GM23338 (cell line): ENCODE results near the gene SPACA7. TPM values are rescaled to one million over a fixed set of nuclear protein-coding genes. Genes with fewer than 3 reads are reported as not detected.

Experiments used
- ATAC-seq: fragments of 200-7000 bp; cut with Tn5 transposase; 3 replicates; pipeline ENCODE4 v1.9.1; 2020
- DNase-seq: peaks from one replicate; pipeline ENCODE4 v3.0.0-alpha.2; 2015; ENCODE audit warnings: low spot score
- H2AFZ ChIP-seq: fragments of 200-600 bp; sonication (generic); 2 replicates; pipeline ENCODE4 v1.8.0; 2016; ENCODE audit warnings: antibody characterized with exemption, mild to moderate bottlenecking, moderate library complexity
- H3F3A ChIP-seq: fragments of 200-600 bp; sonication (generic); replicated peaks from 2 replicates; pipeline ENCODE4 v1.8.0; 2017; ENCODE audit warnings: antibody characterized with exemption, mixed run types, low read depth
- H3K27ac ChIP-seq: fragments of 200-600 bp; sonication (generic); 2 replicates; pipeline ENCODE4 v1.6.1; 2016; ENCODE audit warnings: low read depth
- H3K27me3 ChIP-seq: fragments of 200-600 bp; sonication (generic); 2 replicates; pipeline ENCODE4 v1.8.0; 2016; ENCODE audit warnings: mild to moderate bottlenecking, mixed run types, moderate library complexity; ENCODE audit not compliant: insufficient read depth
- H3K36me3 ChIP-seq: fragments of 200-600 bp; sonication (generic); 2 replicates; pipeline ENCODE4 v1.8.0; 2016; ENCODE audit warnings: mild to moderate bottlenecking; ENCODE audit not compliant: insufficient read depth
- H3K4me1 ChIP-seq: fragments of 200-600 bp; sonication (generic); 2 replicates; pipeline ENCODE4 v1.8.0; 2016; ENCODE audit warnings: mild to moderate bottlenecking, moderate library complexity; ENCODE audit not compliant: insufficient read depth
- H3K4me2 ChIP-seq: fragments of 200-600 bp; sonication (generic); 2 replicates; pipeline ENCODE4 v1.7.1; 2017; ENCODE audit warnings: mixed run types
- H3K4me3 ChIP-seq: fragments of 200-600 bp; sonication (generic); 2 replicates; pipeline ENCODE4 v1.6.1; 2016; ENCODE audit warnings: mixed run types
- H3K79me2 ChIP-seq: fragments of 200-600 bp; sonication (generic); replicated peaks from 2 replicates; pipeline ENCODE4 v1.8.0; 2017; ENCODE audit warnings: mild to moderate bottlenecking; ENCODE audit not compliant: insufficient read depth
- H3K9me2 ChIP-seq: fragments of 200-600 bp; sonication (generic); 2 replicates; pipeline ENCODE4 v1.8.0; 2017; ENCODE audit not compliant: insufficient read depth
- H4K20me1 ChIP-seq: fragments of 200-600 bp; sonication (generic); replicated peaks from 2 replicates; pipeline ENCODE4 v1.8.0; 2017; ENCODE audit warnings: mild to moderate bottlenecking; ENCODE audit not compliant: insufficient read depth
- H3K27ac Mint-ChIP-seq: 2 replicates; pipeline ENCODE4 v1.8.0; 2020; ENCODE audit warnings: inconsistent platforms, mild to moderate bottlenecking, moderate library complexity, mixed read lengths
- H3K27me3 Mint-ChIP-seq: 3 replicates; pipeline ENCODE4 v1.8.0; 2022; ENCODE audit warnings: low read depth, mild to moderate bottlenecking, moderate library complexity, mixed read lengths, inconsistent platforms; ENCODE audit not compliant: insufficient read depth, poor library complexity
- H3K36me3 Mint-ChIP-seq: 3 replicates; pipeline ENCODE4 v1.8.0; 2021; ENCODE audit warnings: low read depth, mild to moderate bottlenecking, inconsistent platforms, moderate library complexity, mixed read lengths
- H3K4me1 Mint-ChIP-seq: 3 replicates; pipeline ENCODE4 v1.8.0; 2020; ENCODE audit warnings: mild to moderate bottlenecking, inconsistent platforms, mixed read lengths
- H3K4me3 Mint-ChIP-seq: 3 replicates; pipeline ENCODE4 v1.8.0; 2021; ENCODE audit warnings: moderate library complexity, mild to moderate bottlenecking, inconsistent platforms, mixed read lengths
- H3K9me3 Mint-ChIP-seq: 3 replicates; pipeline ENCODE4 v1.8.0; 2020; ENCODE audit warnings: moderate library complexity, mild to moderate bottlenecking, inconsistent platforms, mixed read lengths
- EZH2 ChIP-seq: fragments of 200-600 bp; sonication (generic); IDR thresholded peaks from one replicate; pipeline ENCODE4 v1.8.0; 2017; ENCODE audit warnings: antibody characterized with exemption, mild to moderate bottlenecking, low read depth; ENCODE audit not compliant: unreplicated experiment
- EZH2phosphoT487 ChIP-seq: fragments of 200-600 bp; sonication (generic); IDR thresholded peaks from one replicate; pipeline ENCODE4 v1.8.1; 2018; ENCODE audit warnings: antibody characterized with exemption; ENCODE audit not compliant: unreplicated experiment
- JUNB ChIP-seq: IDR thresholded peaks from one replicate; pipeline ENCODE4 v1.6.1; 2016; ENCODE audit warnings: antibody characterized with exemption; ENCODE audit not compliant: unreplicated experiment
- polyA plus RNA-seq: library from polyadenylated mRNA; unstranded; fragments of >200 nt; fragmentation: Nextera tagmentation; extraction: Ambion mirVana; gene quantifications from 2 replicates; pipeline ENCODE4 v1.2.1, GENCODE V29; 2016
- total RNA-seq: library from RNA; depleted of rRNA; stranded (reverse); fragments of >200 nt; shearing (Covaris generic); gene quantifications from 2 replicates; pipeline ENCODE4 v1.2.3, GENCODE V29; 2014
- TF ChIP-seq, protein P1 (sequence below), 2 experiments: fragments of 200-600 bp in 1 of 2; sonication (generic) in 1 of 2; conservative IDR thresholded peaks; 2 replicates each; pipeline versions ENCODE4 v1.5.1 to v1.6.1; 2016 to 2017; ENCODE audit warnings: antibody characterized with exemption in 2 of 2, low read depth in 2 of 2, mild to moderate bottlenecking in 2 of 2, moderate library complexity in 1 of 2
- TF ChIP-seq, protein P2 (sequence below): IDR thresholded peaks from one replicate; pipeline ENCODE4 v1.6.1; 2018; ENCODE audit warnings: antibody characterized with exemption; ENCODE audit not compliant: unreplicated experiment
- TF ChIP-seq, protein P3 (sequence below): fragments of 250-450 bp; sonication (Bioruptor Pico); IDR thresholded peaks from 2 replicates; pipeline ENCODE4 v1.5.0; 2020; ENCODE audit warnings: mild to moderate bottlenecking, moderate library complexity

SPACA7 gene
- total and polyA plus RNA-seq, 2 experiments from 2014 or later = not detected

DNA sequence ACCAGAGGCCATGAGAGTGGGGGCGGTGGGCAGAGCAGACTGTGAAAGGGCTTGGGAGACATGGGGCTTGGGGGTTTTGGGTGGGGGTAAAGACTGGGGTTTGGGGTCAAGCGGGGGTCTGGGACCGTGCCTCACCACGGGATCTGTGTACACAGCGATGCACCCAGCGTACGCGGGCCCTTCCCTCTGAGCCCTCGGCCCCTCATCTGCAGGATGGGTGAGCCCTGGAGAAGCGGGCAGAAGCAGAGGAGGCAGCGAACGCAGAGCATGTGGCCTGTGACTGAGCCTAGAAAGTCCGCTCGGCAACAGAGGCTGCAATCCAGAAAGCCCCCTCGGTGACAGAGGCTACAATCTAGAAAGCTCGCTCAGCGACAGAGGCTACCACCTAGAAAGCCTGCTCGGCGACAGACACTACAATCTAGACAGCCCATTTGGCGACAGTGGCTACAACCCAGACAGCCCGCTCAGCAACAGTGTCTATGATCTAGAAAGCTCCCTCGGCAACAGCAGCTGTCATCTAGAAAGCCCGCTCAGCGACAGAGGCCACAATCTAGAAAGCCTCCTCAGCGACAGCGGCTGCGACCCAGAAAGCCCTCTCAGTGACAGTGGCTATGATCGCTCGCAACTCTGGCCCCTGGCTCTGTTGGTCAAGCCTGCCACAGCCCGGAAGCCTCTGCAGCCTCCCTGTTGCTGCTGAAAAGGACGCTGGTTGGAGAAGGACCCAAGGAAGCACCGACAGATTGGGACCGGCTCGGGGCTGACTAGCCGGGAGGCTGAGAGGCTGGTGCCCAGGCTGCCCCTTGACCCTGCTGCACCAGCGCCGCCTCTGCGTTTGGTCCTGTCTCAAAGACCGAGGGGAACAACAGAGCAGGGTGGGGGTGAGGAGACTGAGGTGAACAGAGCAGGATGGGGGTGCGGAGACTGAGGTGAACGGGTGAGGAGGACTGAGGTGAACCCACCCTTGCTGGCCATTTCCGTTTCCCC, 68.6 kb downstream of the SPACA7 start:
- Histone ChIP-seq H3K4me1 (no peaks in the 10 kb centered on the region), H3K27ac (no peak overlapping the region), H3K36me3 (no peaks in the 10 kb centered on the region), H4K20me1 (no peaks in the 10 kb centered on the region), H3F3A (no peaks in the 10 kb centered on the region), H3K27me3 (no peaks in the 10 kb centered on the region), H3K9me2 (no peaks in the 10 kb centered on the region), H3K79me2 (no peaks in the 10 kb centered on the region), H3K4me3 (no peak overlapping the region), H3K4me2 (no peak overlapping the region), H2AFZ (no peak overlapping the region)
- H3K27ac Mint-ChIP-seq = no peak overlapping the region
- no peaks in the 10 kb centered on the region for H3K36me3 Mint-ChIP-seq
- H3K27me3 Mint-ChIP-seq = peaks cover 15% of the 10 kb centered on the region
- ATAC-seq = no peak
- H3K4me3 Mint-ChIP-seq = no peak overlapping the region
- H3K4me1 Mint-ChIP-seq = peaks cover 8% of the 10 kb centered on the region; the same call in 2 of the 3 replicates
- no peak for DNase-seq
- TF ChIP-seq EZH2 (no peak), JUNB (no peak)
- TF ChIP-seq, protein P1, sequence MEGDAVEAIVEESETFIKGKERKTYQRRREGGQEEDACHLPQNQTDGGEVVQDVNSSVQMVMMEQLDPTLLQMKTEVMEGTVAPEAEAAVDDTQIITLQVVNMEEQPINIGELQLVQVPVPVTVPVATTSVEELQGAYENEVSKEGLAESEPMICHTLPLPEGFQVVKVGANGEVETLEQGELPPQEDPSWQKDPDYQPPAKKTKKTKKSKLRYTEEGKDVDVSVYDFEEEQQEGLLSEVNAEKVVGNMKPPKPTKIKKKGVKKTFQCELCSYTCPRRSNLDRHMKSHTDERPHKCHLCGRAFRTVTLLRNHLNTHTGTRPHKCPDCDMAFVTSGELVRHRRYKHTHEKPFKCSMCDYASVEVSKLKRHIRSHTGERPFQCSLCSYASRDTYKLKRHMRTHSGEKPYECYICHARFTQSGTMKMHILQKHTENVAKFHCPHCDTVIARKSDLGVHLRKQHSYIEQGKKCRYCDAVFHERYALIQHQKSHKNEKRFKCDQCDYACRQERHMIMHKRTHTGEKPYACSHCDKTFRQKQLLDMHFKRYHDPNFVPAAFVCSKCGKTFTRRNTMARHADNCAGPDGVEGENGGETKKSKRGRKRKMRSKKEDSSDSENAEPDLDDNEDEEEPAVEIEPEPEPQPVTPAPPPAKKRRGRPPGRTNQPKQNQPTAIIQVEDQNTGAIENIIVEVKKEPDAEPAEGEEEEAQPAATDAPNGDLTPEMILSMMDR (conservative IDR thresholded peaks at IDR 0.05; ENCODE audit: low read depth in 2 of 2) = no peak
- TF ChIP-seq, protein P2, sequence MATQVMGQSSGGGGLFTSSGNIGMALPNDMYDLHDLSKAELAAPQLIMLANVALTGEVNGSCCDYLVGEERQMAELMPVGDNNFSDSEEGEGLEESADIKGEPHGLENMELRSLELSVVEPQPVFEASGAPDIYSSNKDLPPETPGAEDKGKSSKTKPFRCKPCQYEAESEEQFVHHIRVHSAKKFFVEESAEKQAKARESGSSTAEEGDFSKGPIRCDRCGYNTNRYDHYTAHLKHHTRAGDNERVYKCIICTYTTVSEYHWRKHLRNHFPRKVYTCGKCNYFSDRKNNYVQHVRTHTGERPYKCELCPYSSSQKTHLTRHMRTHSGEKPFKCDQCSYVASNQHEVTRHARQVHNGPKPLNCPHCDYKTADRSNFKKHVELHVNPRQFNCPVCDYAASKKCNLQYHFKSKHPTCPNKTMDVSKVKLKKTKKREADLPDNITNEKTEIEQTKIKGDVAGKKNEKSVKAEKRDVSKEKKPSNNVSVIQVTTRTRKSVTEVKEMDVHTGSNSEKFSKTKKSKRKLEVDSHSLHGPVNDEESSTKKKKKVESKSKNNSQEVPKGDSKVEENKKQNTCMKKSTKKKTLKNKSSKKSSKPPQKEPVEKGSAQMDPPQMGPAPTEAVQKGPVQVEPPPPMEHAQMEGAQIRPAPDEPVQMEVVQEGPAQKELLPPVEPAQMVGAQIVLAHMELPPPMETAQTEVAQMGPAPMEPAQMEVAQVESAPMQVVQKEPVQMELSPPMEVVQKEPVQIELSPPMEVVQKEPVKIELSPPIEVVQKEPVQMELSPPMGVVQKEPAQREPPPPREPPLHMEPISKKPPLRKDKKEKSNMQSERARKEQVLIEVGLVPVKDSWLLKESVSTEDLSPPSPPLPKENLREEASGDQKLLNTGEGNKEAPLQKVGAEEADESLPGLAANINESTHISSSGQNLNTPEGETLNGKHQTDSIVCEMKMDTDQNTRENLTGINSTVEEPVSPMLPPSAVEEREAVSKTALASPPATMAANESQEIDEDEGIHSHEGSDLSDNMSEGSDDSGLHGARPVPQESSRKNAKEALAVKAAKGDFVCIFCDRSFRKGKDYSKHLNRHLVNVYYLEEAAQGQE = no peak
- H3K9me3 Mint-ChIP-seq = no peaks in the 10 kb centered on the region; the same call in 2 of the 3 replicates

DNA sequence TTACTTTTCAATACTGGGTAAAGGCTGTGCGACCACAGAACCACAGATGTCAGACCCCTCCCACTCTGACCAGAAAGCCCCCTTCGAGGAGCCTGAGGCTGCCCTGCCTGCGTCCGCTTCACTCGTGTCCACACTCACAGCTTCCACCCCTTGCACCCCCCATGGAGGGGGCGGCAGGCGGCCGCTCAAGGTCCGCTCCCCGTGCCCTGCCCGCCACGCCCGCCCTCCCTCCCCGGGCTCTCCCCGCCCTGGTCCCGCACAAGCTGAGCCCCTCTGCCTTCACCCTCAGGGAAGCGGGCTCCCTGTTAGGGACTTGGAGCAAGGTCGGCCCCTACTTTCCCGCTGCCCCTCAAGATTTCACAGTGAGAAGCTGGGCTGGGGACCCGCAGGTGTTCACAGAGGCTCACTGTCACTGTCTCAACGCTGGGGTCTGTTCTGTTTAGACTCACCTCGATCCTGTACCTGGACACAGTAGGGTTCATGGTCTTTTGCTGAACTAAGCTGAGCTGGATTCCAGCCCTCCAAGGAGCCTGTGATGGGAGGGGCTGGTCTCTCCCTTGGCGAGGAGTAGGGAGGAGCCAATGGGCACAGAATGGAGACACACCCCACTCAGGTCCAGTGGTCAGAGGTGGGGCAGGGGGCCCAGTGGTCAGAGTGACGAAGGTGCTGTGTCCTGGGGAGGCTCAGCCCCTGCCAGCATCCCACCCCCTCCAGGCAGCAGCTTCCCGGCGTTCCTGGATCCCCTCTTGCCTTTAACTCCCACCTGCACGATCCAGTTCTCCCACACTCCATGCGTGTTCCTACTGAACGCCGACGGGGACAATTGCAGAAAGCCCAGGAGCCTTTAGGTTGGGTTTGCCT, 69.5 kb downstream of the SPACA7 start:
- Mint-ChIP-seq H3K4me3 (no peak overlapping the region), H3K36me3 (no peaks in the 10 kb centered on the region), H3K9me3 (no peaks in the 10 kb centered on the region), H3K27ac (no peak overlapping the region), H3K4me1 (peaks cover 8% of the 10 kb centered on the region; the same call in 2 of the 3 replicates), H3K27me3 (peaks cover 15% of the 10 kb centered on the region)
- no peaks in the 10 kb centered on the region for H4K20me1 ChIP-seq
- no peak overlapping the region for H3K27ac ChIP-seq
- H3K79me2 ChIP-seq = no peaks in the 10 kb centered on the region
- no peak overlapping the region for H3K4me3 ChIP-seq
- no peak overlapping the region for H3K4me2 ChIP-seq
- no peaks in the 10 kb centered on the region for H3K27me3 ChIP-seq
- H3F3A ChIP-seq = no peaks in the 10 kb centered on the region
- no peaks in the 10 kb centered on the region for H3K36me3 ChIP-seq
- H3K4me1 ChIP-seq = no peaks in the 10 kb centered on the region
- H3K9me2 ChIP-seq = no peaks in the 10 kb centered on the region
- H2AFZ ChIP-seq = no peak overlapping the region
- ATAC-seq (no peak), DNase-seq (no peak)
- TF ChIP-seq, protein P3, sequence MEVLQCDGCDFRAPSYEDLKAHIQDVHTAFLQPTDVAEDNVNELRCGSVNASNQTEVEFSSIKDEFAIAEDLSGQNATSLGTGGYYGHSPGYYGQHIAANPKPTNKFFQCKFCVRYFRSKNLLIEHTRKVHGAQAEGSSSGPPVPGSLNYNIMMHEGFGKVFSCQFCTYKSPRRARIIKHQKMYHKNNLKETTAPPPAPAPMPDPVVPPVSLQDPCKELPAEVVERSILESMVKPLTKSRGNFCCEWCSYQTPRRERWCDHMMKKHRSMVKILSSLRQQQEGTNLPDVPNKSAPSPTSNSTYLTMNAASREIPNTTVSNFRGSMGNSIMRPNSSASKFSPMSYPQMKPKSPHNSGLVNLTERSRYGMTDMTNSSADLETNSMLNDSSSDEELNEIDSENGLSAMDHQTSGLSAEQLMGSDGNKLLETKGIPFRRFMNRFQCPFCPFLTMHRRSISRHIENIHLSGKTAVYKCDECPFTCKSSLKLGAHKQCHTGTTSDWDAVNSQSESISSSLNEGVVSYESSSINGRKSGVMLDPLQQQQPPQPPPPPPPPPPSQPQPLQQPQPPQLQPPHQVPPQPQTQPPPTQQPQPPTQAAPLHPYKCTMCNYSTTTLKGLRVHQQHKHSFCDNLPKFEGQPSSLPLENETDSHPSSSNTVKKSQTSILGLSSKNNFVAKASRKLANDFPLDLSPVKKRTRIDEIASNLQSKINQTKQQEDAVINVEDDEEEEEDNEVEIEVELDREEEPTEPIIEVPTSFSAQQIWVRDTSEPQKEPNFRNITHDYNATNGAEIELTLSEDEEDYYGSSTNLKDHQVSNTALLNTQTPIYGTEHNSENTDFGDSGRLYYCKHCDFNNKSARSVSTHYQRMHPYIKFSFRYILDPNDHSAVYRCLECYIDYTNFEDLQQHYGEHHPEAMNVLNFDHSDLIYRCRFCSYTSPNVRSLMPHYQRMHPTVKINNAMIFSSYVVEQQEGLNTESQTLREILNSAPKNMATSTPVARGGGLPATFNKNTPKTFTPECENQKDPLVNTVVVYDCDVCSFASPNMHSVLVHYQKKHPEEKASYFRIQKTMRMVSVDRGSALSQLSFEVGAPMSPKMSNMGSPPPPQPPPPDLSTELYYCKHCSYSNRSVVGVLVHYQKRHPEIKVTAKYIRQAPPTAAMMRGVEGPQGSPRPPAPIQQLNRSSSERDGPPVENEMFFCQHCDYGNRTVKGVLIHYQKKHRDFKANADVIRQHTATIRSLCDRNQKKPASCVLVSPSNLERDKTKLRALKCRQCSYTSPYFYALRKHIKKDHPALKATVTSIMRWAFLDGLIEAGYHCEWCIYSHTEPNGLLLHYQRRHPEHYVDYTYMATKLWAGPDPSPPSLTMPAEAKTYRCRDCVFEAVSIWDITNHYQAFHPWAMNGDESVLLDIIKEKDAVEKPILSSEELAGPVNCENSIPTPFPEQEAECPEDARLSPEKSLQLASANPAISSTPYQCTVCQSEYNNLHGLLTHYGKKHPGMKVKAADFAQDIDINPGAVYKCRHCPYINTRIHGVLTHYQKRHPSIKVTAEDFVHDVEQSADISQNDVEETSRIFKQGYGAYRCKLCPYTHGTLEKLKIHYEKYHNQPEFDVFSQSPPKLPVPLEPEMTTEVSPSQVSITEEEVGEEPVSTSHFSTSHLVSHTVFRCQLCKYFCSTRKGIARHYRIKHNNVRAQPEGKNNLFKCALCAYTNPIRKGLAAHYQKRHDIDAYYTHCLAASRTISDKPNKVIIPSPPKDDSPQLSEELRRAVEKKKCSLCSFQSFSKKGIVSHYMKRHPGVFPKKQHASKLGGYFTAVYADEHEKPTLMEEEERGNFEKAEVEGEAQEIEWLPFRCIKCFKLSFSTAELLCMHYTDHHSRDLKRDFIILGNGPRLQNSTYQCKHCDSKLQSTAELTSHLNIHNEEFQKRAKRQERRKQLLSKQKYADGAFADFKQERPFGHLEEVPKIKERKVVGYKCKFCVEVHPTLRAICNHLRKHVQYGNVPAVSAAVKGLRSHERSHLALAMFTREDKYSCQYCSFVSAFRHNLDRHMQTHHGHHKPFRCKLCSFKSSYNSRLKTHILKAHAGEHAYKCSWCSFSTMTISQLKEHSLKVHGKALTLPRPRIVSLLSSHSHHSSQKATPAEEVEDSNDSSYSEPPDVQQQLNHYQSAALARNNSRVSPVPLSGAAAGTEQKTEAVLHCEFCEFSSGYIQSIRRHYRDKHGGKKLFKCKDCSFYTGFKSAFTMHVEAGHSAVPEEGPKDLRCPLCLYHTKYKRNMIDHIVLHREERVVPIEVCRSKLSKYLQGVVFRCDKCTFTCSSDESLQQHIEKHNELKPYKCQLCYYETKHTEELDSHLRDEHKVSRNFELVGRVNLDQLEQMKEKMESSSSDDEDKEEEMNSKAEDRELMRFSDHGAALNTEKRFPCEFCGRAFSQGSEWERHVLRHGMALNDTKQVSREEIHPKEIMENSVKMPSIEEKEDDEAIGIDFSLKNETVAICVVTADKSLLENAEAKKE (CRISPR knock-in tag) = no peak
- no peak for TF ChIP-seq EZH2phosphoT487
